RWPE2 (cell line): ENCODE results near the gene MAP1B.

Source experiments
- ATAC-seq: fragments of 200-7000 bp; cut with Tn5 transposase; 3 replicates; pipeline ENCODE4 v1.9.1; 2021; ENCODE audit warnings: low read depth
- DNase-seq: peaks from one replicate; pipeline ENCODE4 v3.0.0-alpha.2; 2020; ENCODE audit warnings: low spot score
- H3K27ac ChIP-seq: fragments of 450-650 bp; 2 replicates; pipeline ENCODE4 v1.5.1; 2017; ENCODE audit warnings: mild to moderate bottlenecking; ENCODE audit not compliant: poor library complexity, severe bottlenecking
- H3K27me3 ChIP-seq: fragments of 250-450 bp; sonication (Bioruptor Pico); 2 replicates; pipeline ENCODE4 v1.5.1; 2021; ENCODE audit warnings: mild to moderate bottlenecking, moderate library complexity; ENCODE audit not compliant: insufficient read depth, poor library complexity, severe bottlenecking
- H3K36me3 ChIP-seq: fragments of 250-450 bp; sonication (Bioruptor Pico); 2 replicates; pipeline ENCODE4 v1.5.1; 2020; ENCODE audit warnings: low read depth, mild to moderate bottlenecking, moderate library complexity
- H3K4me1 ChIP-seq: fragments of 250-450 bp; sonication (Bioruptor Pico); 2 replicates; pipeline ENCODE4 v1.5.1; 2021; ENCODE audit warnings: mild to moderate bottlenecking, moderate library complexity; ENCODE audit not compliant: insufficient read depth, poor library complexity, severe bottlenecking
- H3K4me3 ChIP-seq: fragments of 250-450 bp; sonication (Bioruptor Pico); 2 replicates; pipeline ENCODE4 v1.5.1; 2021; ENCODE audit warnings: mild to moderate bottlenecking, moderate library complexity; ENCODE audit not compliant: severe bottlenecking
- H3K9me3 ChIP-seq: fragments of 250-450 bp; sonication (Bioruptor Pico); 2 replicates; pipeline ENCODE4 v1.5.1; 2021; ENCODE audit warnings: mild to moderate bottlenecking, moderate library complexity; ENCODE audit not compliant: severe bottlenecking
- CTCF ChIP-seq: fragments of 450-650 bp; IDR thresholded peaks from one replicate; pipeline ENCODE4 v1.5.1; 2017; ENCODE audit warnings: mild to moderate bottlenecking, moderate library complexity; ENCODE audit not compliant: poor library complexity, severe bottlenecking

The MAP1B gene

GRCh38 chr5:72126796-72127195 is 19.5 kb downstream of the MAP1B start:
- no peaks in the 10 kb centered on the region for H3K9me3 ChIP-seq
- DNase-seq (no peak), ATAC-seq (no peak)
- H3K4me1 ChIP-seq: peaks cover 14% of the 10 kb centered on the region
- no peaks in the 10 kb centered on the region for H3K27me3 ChIP-seq
- TF ChIP-seq CTCF: no peak
- no peak overlapping the region for H3K4me3 ChIP-seq
- no peak overlapping the region for H3K27ac ChIP-seq
- peaks cover 30% of the 10 kb centered on the region for H3K36me3 ChIP-seq

DNA sequence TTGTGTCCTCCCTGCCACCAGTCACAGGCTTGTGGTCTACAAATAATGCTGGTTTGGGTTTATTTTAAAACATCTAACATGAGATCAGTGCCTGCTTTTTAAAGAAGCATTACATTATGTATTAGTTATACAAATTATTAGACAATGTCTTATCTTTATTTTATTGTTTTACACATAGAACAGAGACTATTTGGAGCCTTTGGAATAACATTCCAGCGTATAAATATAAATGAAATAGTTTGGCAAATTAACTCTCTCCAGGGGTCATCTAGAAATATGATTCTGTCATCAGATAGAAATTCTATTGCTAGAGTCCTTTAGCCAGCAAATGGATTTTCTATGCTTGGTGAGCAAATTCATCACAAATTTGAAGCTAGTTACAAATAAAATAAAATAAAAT is 22.4 kb downstream of the MAP1B start:
- Histone ChIP-seq H3K4me1 (peaks cover 40% of the 10 kb centered on the region), H3K27me3 (no peaks in the 10 kb centered on the region), H3K27ac (no peak overlapping the region), H3K4me3 (no peak overlapping the region), H3K36me3 (peaks cover 21% of the 10 kb centered on the region), H3K9me3 (no peaks in the 10 kb centered on the region)
- no peak for DNase-seq
- TF ChIP-seq CTCF: no peak
- no peak for ATAC-seq

GRCh38 chr5:72130351-72130761 is 23.1 kb downstream of the MAP1B start:
- ATAC-seq: no peak
- H3K27ac ChIP-seq: no peak overlapping the region

GRCh38 chr5:72133212-72133990 is 26.1 kb downstream of the MAP1B start:
- Histone ChIP-seq H3K27me3 (no peaks in the 10 kb centered on the region), H3K27ac (peak overlapping the region; percentile 85), H3K36me3 (no peaks in the 10 kb centered on the region; the same call in 1 of the 2 replicates), H3K9me3 (no peaks in the 10 kb centered on the region), H3K4me3 (no peak overlapping the region), H3K4me1 (peaks cover 54% of the 10 kb centered on the region)
- DNase-seq (no peak), ATAC-seq (peak; percentile 84)
- TF ChIP-seq CTCF: no peak

More at GRCh38 chr5:72130351-72130761, 23.1 kb downstream of the MAP1B start:
- TF ChIP-seq CTCF: no peak
- Histone ChIP-seq H3K4me3 (no peak overlapping the region), H3K36me3 (peaks cover 17% of the 10 kb centered on the region), H3K4me1 (peaks cover 40% of the 10 kb centered on the region), H3K9me3 (no peaks in the 10 kb centered on the region), H3K27me3 (no peaks in the 10 kb centered on the region)
- DNase-seq: no peak
